ENCODE results near the gene PACSIN3.

DNA sequence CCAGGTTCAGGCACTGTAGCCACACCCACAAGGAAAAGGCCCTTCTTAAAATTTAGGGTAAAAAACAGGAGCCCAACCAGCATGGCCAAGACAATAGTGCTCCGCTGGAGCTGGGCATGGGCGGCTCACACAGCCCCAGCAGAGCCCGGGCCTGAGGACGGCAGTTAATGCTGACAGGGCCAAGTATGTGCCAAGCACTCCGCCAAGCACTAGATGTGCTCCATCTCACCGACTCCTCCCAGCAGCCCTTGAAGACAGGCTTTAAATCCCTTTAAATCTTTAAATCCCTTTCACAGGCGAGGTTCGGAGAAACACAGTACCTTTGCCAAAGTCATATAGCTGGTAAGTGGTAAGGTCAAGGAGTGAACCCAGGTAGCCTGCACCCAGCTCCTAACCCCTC, 14.4 kb downstream of the PACSIN3 start:
- TF ChIP-seq, protein P1, sequence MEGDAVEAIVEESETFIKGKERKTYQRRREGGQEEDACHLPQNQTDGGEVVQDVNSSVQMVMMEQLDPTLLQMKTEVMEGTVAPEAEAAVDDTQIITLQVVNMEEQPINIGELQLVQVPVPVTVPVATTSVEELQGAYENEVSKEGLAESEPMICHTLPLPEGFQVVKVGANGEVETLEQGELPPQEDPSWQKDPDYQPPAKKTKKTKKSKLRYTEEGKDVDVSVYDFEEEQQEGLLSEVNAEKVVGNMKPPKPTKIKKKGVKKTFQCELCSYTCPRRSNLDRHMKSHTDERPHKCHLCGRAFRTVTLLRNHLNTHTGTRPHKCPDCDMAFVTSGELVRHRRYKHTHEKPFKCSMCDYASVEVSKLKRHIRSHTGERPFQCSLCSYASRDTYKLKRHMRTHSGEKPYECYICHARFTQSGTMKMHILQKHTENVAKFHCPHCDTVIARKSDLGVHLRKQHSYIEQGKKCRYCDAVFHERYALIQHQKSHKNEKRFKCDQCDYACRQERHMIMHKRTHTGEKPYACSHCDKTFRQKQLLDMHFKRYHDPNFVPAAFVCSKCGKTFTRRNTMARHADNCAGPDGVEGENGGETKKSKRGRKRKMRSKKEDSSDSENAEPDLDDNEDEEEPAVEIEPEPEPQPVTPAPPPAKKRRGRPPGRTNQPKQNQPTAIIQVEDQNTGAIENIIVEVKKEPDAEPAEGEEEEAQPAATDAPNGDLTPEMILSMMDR (conservative IDR thresholded peaks at IDR 0.05) = no peak
- no peak for TF ChIP-seq EZH2 (IDR thresholded peaks at IDR 0.05; ENCODE audit: low read depth)
